Aorta (tissue), 5 donors: ENCODE results near the gene SYT1. TPM values are rescaled to one million over a fixed set of nuclear protein-coding genes. Genes with fewer than 3 reads are reported as not detected.

Source experiments
- ATAC-seq: fragments of 200-7000 bp; cut with Tn5 transposase; one replicate; pipeline ENCODE4 v1.9.1; 2022; ENCODE audit warnings: moderate library complexity; ENCODE audit not compliant: low FRiP score
- DNase-seq, 2 donors: peaks; one replicate each; pipeline ENCODE4 v3.0.0-alpha.2; 2020
- H3K27ac ChIP-seq, 2 donors: one replicate each; pipeline ENCODE4 v1.5.1; 2013; ENCODE audit warnings: low read length in 2 of 2, mild to moderate bottlenecking in 2 of 2, moderate library complexity in 2 of 2, control low read depth in 1 of 2, inconsistent platforms in 1 of 2, low read depth in 1 of 2
- H3K27me3 ChIP-seq, 2 donors: one replicate each; pipeline ENCODE4 v1.6.1; 2013; ENCODE audit warnings: control low read depth in 1 of 2, low read length in 1 of 2, mild to moderate bottlenecking in 1 of 2, moderate library complexity in 1 of 2; ENCODE audit not compliant: insufficient read depth in 2 of 2, control insufficient read depth in 1 of 2
- H3K36me3 ChIP-seq, 2 donors: one replicate each; pipeline ENCODE4 v1.6.1; 2013; ENCODE audit warnings: control low read depth in 1 of 2, low read length in 1 of 2, mild to moderate bottlenecking in 1 of 2; ENCODE audit not compliant: insufficient read depth in 2 of 2, control insufficient read depth in 1 of 2
- H3K4me1 ChIP-seq, 2 donors: one replicate each; pipeline ENCODE4 v1.6.1; 2013; ENCODE audit warnings: low read length in 2 of 2, control low read depth in 1 of 2, mild to moderate bottlenecking in 1 of 2, moderate library complexity in 1 of 2; ENCODE audit not compliant: insufficient read depth in 2 of 2, control insufficient read depth in 1 of 2
- H3K4me3 ChIP-seq, 2 donors: one replicate each; pipeline ENCODE4 v1.5.1; 2013; ENCODE audit warnings: low read length in 2 of 2, control low read depth in 1 of 2, mild to moderate bottlenecking in 1 of 2
- H3K9me3 ChIP-seq: one replicate; pipeline ENCODE4 v1.6.1; 2013; ENCODE audit warnings: mild to moderate bottlenecking, low read length; ENCODE audit not compliant: control insufficient read depth
- WGBS, 2 donors: extraction: QIAGEN DNeasy Blood & Tissue Kit; methylation state at CpG; one replicate each; pipeline ENCODE4 v1.1.7; 2013; 5-methylcytosine and 5-hydroxymethylcytosine counted together
- intact Hi-C, 2 donors: fragments of 100-400 bp; cut with DNase I; formaldehyde crosslinking; loops; one replicate each; pipeline versions ENCODE4 v1.14.2 to v1.15.0; 2022
- polyA plus RNA-seq, 2 donors: library from polyadenylated mRNA; stranded (reverse); fragments of 200-250 nt; gene quantifications; one replicate each; pipeline ENCODE4 v1.2.3, GENCODE V29; 2013
- total RNA-seq, 2 donors: library from RNA; stranded (reverse); fragmentation: NEBNext Ultra II Directional; extraction: Animal tissue kit (Norgen Biotek cat#: 25700); gene quantifications; one replicate each; pipeline ENCODE4 v1.2.1, GENCODE V29; 2021
- donor health status: healthy with polysubstance abuse.
- donor health status: Bipolar disorder and iron deficiency.
- donor health status: DM: no; HTN: no; CAD: no.
- donor health status: DM: no; HTN: no; CAD: no.
- donor health status: DM: yes; HTN: yes; CAD: no.

SYT1 gene
- total and polyA plus RNA-seq, 4 donors: 0.05 to 1.8 (median 1.5) TPM; not detected in 1

GRCh38 chr12:78916845-78917480 is 52.4 kb downstream of the SYT1 start:
- no peaks in the 10 kb centered on the region for H3K4me1 ChIP-seq
- no peak for DNase-seq
- H3K27ac ChIP-seq: no peak overlapping the region
- intact Hi-C loops: no loop called here
- no peaks in the 10 kb centered on the region for H3K36me3 ChIP-seq
- H3K4me3 ChIP-seq: no peak overlapping the region
- no peaks in the 10 kb centered on the region for H3K9me3 ChIP-seq
- no peak for ATAC-seq
- H3K27me3 ChIP-seq: no peaks in the 10 kb centered on the region
- WGBS, 2 donors: 45 to 49% methylated on average over 3 of the region's 3 CpGs

GRCh38 chr12:78917513-78917912 is 52.9 kb downstream of the SYT1 start:
- Histone ChIP-seq H3K4me1 (no peaks in the 10 kb centered on the region), H3K36me3 (no peaks in the 10 kb centered on the region), H3K27ac (no peak overlapping the region), H3K27me3 (no peaks in the 10 kb centered on the region), H3K9me3 (no peaks in the 10 kb centered on the region), H3K4me3 (no peak overlapping the region)
- DNase-seq (no peak), ATAC-seq (no peak)
- WGBS, 2 donors: 66 to 69% methylated on average over 5 of the region's 5 CpGs
- intact Hi-C loops: no loop called here

GRCh38 chr12:78918268-78918667 is 53.7 kb downstream of the SYT1 start:
- Histone ChIP-seq H3K27ac (no peak overlapping the region), H3K36me3 (no peaks in the 10 kb centered on the region), H3K27me3 (no peaks in the 10 kb centered on the region), H3K4me3 (no peak overlapping the region), H3K9me3 (no peaks in the 10 kb centered on the region), H3K4me1 (no peaks in the 10 kb centered on the region)
- intact Hi-C loops: no loop called here
- no peak for DNase-seq
- WGBS, 2 donors: 89 to 90% methylated on average over 2 of the region's 2 CpGs
- no peak for ATAC-seq

GRCh38 chr12:78928200-78929074 is 63.9 kb downstream of the SYT1 start:
- WGBS, 2 donors: 39 to 53% methylated on average over 5 of the region's 5 CpGs
- DNase-seq (no peak), ATAC-seq (no peak)
- Histone ChIP-seq H3K27me3 (no peaks in the 10 kb centered on the region), H3K27ac (no peak overlapping the region), H3K4me3 (no peak overlapping the region), H3K9me3 (no peaks in the 10 kb centered on the region), H3K36me3 (no peaks in the 10 kb centered on the region), H3K4me1 (no peaks in the 10 kb centered on the region)
- intact Hi-C loops: no loop called here

GRCh38 chr12:78929075-78929418 is 64.5 kb downstream of the SYT1 start:
- Histone ChIP-seq H3K27me3 (no peaks in the 10 kb centered on the region), H3K27ac (no peak overlapping the region), H3K36me3 (no peaks in the 10 kb centered on the region), H3K9me3 (no peaks in the 10 kb centered on the region), H3K4me3 (no peak overlapping the region), H3K4me1 (no peaks in the 10 kb centered on the region)
- 83% methylated on average over 7 of the region's 7 CpGs for WGBS, 2 donors
- ATAC-seq (no peak), DNase-seq (no peak)
- intact Hi-C loops: no loop called here

- H3K4me1 ChIP-seq: no peaks in the 10 kb centered on the region
- DNase-seq (no peak), ATAC-seq (no peak)
- H3K36me3 ChIP-seq: no peaks in the 10 kb centered on the region
- no peak overlapping the region for H3K27ac ChIP-seq
- intact Hi-C loops: no loop called here
- H3K9me3 ChIP-seq: no peaks in the 10 kb centered on the region
- 80 to 84% methylated on average over 1 of the region's 1 CpG for WGBS, 2 donors
- no peak overlapping the region for H3K4me3 ChIP-seq
- H3K27me3 ChIP-seq: no peaks in the 10 kb centered on the region
Measured at GRCh38 chr12:78931466-78931990, 67.0 kb downstream of the SYT1 start.

GRCh38 chr12:78933014-78933413 is 68.4 kb downstream of the SYT1 start:
- no peaks in the 10 kb centered on the region for H3K27me3 ChIP-seq
- no peak for ATAC-seq
- H3K27ac ChIP-seq: no peak overlapping the region
- H3K4me1 ChIP-seq: no peaks in the 10 kb centered on the region
- no peak for DNase-seq
- H3K4me3 ChIP-seq: no peak overlapping the region
- H3K9me3 ChIP-seq: no peaks in the 10 kb centered on the region
- WGBS, 2 donors: 78 to 79% methylated on average over 2 of the region's 2 CpGs
- intact Hi-C loops: no loop called here
- H3K36me3 ChIP-seq: no peaks in the 10 kb centered on the region

GRCh38 chr12:78938341-78939084 is 73.9 kb downstream of the SYT1 start:
- WGBS, 2 donors: 66 to 72% methylated on average over 4 of the region's 4 CpGs
- Histone ChIP-seq H3K4me3 (no peak overlapping the region), H3K4me1 (no peaks in the 10 kb centered on the region), H3K9me3 (no peaks in the 10 kb centered on the region), H3K27ac (no peak overlapping the region), H3K36me3 (no peaks in the 10 kb centered on the region), H3K27me3 (no peaks in the 10 kb centered on the region)
- intact Hi-C loops: no loop called here
- DNase-seq (no peak), ATAC-seq (no peak)
